Coronary artery (tissue), 2 donors: ENCODE results near the gene KRTAP5-4.
"Not testable (repeated sequence)": the region's sequence is repeated elsewhere in the genome, so short reads cannot be mapped to it uniquely, and the experiment has no call there.

ENCODE experiments used
- DNase-seq: peaks from one replicate; pipeline ENCODE4 v3.0.0-alpha.2; 2017; ENCODE audit warnings: low spot score
- H3K27ac ChIP-seq, 2 donors: fragments of 200-600 bp; sonication (generic); one replicate each; pipeline ENCODE4 v1.5.1; 2016 to 2019
- H3K4me3 ChIP-seq: fragments of 200-600 bp; sonication (generic); 2 replicates; pipeline ENCODE4 v1.5.1; 2016; ENCODE audit warnings: mild to moderate bottlenecking, moderate library complexity
- CTCF ChIP-seq: fragments of 200-600 bp; sonication (generic); IDR thresholded peaks from one replicate; pipeline ENCODE4 v1.5.1; 2019; ENCODE audit warnings: antibody characterized with exemption

KRTAP5-4 gene

DNA sequence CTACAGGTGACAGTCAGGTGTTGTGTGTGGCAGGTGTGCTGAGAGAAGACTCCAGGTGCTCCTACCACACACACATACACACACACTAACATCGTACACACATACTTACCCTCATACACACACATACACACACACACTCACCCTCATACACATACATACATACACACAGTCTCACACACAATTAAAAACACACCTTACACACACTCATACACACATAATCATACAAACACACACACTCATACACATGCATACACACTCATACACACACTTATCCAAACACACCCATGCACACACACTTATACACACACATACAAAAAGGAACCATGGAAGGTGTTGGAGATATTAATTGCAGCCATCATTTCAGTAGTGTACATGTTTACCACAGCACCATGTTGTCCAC is 18.3 kb downstream of the KRTAP5-4 start:
- no peak overlapping the region for H3K4me3 ChIP-seq
- no peak for DNase-seq
- TF ChIP-seq CTCF = no peak
- no peak overlapping the region for H3K27ac ChIP-seq

DNA sequence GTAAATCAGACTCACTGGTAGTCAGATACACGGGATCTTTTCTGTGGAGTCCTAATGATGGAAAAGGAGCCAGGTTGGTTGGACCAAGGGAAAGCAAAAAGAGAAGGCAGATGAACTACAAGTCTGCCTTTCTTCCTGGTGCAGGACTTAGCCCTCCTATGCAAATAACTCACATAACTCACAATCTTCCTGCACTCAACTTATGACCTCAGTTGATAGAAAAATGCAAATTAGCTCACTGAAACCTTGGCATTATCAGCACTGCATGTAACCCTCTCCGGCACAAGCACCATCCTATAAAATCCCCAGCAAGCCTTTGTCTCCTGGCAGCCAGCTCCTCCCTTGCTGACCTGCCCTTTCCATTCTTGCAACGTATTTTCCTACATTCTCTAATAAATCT is 20.3 kb downstream of the KRTAP5-4 start:
- not testable (repeated sequence) for H3K27ac ChIP-seq, DNase-seq, H3K4me3 ChIP-seq

DNA sequence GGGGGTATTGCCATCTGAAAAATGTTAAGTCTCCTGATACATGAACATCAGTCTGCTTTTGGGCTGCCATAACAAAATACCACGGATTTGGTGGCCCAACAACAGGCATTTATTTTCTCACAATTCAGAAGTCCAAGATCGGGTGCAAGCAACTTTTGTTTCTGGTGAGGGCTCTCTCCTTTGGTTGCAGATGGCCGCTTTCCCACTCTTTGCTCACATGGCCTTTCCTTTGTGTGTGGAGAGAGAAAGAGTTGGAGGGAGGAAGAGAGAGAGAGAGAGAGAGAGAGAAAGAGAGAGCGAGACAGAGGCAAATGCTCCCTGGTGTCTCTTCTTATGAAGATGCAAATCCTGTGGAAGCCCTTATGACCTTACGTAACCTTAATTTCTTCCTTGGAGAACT is 21.3 kb downstream of the KRTAP5-4 start:
- Histone ChIP-seq H3K4me3 (no peak overlapping the region), H3K27ac (no peak overlapping the region)
- no peak for TF ChIP-seq CTCF
- no peak for DNase-seq

DNA sequence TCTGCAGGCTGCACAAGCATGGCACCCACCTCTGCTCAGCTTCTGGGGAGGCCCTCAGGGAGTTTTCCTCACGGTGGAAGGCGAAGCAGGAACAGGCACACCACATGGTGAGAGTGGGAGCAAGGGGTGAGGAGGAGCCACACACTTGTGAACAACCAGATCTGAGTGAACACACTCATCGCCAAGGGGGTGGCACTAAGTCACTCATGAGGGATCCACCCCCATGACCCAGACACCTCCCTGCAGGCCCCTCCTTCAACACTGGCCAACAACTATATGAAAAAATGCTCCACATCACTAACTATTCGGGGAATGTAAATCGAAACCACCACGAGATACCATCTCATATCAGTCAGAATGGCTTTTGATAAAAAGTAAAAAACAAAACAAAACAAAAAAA is 23.1 kb downstream of the KRTAP5-4 start:
- no peak for TF ChIP-seq CTCF
- no peak overlapping the region for H3K4me3 ChIP-seq
- no peak for DNase-seq
- H3K27ac ChIP-seq = no peak overlapping the region

DNA sequence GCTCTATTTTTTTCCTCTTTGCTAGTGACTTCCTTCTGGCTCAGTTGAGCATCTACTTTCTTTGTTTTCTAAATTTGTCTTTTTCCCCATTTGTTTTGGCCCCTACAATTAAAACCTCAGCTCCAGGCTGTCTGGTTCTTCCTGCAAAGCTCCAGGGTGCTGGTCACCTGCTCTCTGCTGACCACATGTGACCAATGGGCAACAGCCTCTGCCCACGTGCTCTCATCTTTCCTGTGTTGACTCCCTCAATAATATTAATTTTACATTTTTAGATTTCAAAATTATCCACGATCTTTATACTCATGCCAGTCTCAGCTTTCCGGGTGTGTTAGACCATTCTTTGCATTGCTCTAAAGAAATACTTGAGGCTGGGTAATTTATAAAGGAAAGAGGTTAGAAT is 23.5 kb downstream of the KRTAP5-4 start:
- not testable (repeated sequence) for H3K27ac ChIP-seq, H3K4me3 ChIP-seq, DNase-seq

GRCh38 chr11:1597994-1598380 is 24.0 kb downstream of the KRTAP5-4 start, which contains the start of gene KRTAP5-2:
KRTAP5-2 (minus strand) TSS chr11:1598294; CDS start chr11:1598250, 44 bp downstream.
- Histone ChIP-seq H3K4me3 (no peak within 1 kb of the TSS), H3K27ac (no peak within 1 kb of the TSS)
- no peak for TF ChIP-seq CTCF
- DNase-seq = no peak

DNA sequence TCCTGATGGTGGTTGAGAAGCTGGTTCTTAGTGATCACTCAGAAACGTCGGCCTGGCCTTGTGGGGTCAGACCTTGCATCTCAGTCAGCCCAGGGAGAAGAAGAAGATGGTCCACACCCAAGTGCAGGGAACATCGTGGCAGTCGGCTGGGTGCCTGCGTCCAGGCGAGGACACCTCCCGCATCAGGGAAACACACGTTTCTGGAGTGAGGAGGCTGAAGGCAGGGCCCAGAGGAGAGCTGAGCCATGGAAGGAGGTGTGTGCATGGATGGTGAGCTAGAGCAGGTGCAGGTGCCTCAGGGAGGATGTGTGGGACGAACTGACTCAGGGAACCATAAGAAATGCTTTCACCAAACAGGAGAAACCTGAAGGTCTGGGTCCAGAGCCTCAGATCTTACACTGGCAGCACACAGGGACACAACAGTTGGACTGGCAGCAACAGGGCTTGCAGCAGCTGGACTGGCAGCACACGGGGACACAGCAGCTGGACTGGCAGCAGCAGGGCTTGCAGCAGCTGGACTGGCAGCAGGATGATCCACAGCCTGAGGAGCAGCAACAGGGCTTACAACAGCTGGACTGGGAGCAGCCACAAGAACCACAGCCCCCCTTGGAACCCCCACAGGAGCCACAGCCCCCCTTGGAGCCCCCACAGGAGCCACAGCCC is 24.5 kb downstream of the KRTAP5-4 start:
- Histone ChIP-seq H3K27ac (no peak overlapping the region), H3K4me3 (no peak overlapping the region)
- DNase-seq = no peak
- no peak for TF ChIP-seq CTCF

DNA sequence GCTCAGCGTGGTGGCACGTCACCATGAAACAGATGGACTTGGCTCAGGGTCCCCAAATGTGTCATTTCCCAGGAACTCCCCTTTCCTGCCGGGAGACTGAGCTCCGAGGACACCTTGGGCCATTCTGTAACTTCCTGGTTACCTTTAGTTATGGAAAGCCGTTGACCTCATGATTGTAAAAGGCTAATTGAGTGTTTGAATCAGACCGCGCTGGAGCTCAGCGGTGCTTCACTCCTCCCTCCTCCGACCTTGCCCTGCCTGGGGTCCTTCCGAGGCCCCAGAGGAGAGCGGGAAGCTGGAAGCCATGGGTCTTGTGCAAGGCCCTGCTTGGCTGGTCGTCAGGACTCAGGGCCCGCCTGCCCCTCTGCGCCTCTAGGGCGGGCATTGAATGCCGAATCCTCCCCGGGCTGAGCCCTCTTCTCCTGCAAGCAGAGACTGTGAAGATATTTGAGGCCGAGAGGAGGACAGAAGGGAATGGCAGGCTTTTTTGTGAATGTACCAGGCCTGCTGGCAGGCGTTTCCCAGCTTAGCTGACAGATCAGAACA is 25.3 kb downstream of the KRTAP5-4 start:
- DNase-seq, H3K27ac ChIP-seq, H3K4me3 ChIP-seq: not testable (repeated sequence)

GRCh38 chr11:1595994-1596575 is 25.9 kb downstream of the KRTAP5-4 start:
- not testable (repeated sequence) for H3K27ac ChIP-seq, DNase-seq, H3K4me3 ChIP-seq
